ENCODE data around the gene CADM1.

The CADM1 gene

GRCh38 chr11:115198321-115198741 is 305.9 kb downstream of the CADM1 start:
- DNase-seq: no peak

GRCh38 chr11:115197433-115197832 is 306.8 kb downstream of the CADM1 start:
- no peak for DNase-seq

- no peak for DNase-seq
Measured at GRCh38 chr11:115197031-115197430, 307.2 kb downstream of the CADM1 start.

- no peak for DNase-seq
Measured at GRCh38 chr11:115194802-115195110, 309.5 kb downstream of the CADM1 start.

- no peak for DNase-seq
Measured at GRCh38 chr11:115193914-115194801, 310.1 kb downstream of the CADM1 start.

- DNase-seq: no peak
Measured at GRCh38 chr11:115191761-115192160, 312.5 kb downstream of the CADM1 start.

- no peak for DNase-seq
Measured at GRCh38 chr11:115190196-115190595, 314.0 kb downstream of the CADM1 start.

- no peak for DNase-seq
Measured at GRCh38 chr11:115188898-115189278, 315.3 kb downstream of the CADM1 start.

GRCh38 chr11:115188188-115188897 is 315.9 kb downstream of the CADM1 start:
- DNase-seq: no peak

- no peak for DNase-seq
Measured at GRCh38 chr11:115185931-115186330, 318.3 kb downstream of the CADM1 start.

- no peak for DNase-seq
Measured at GRCh38 chr11:115185507-115185906, 318.7 kb downstream of the CADM1 start.

- no peak for DNase-seq
Measured at GRCh38 chr11:115184901-115185300, 319.3 kb downstream of the CADM1 start.

- DNase-seq: no peak
Measured at GRCh38 chr11:115183830-115184229, 320.4 kb downstream of the CADM1 start.

- no peak for DNase-seq
Measured at GRCh38 chr11:115183136-115183535, 321.1 kb downstream of the CADM1 start.

GRCh38 chr11:115182282-115182955 is 321.8 kb downstream of the CADM1 start:
- no peak for DNase-seq

GRCh38 chr11:115181538-115181937 is 322.7 kb downstream of the CADM1 start:
- DNase-seq: no peak

GRCh38 chr11:115180272-115180671 is 323.9 kb downstream of the CADM1 start:
- DNase-seq: no peak

- no peak for DNase-seq
Measured at GRCh38 chr11:115179636-115180035, 324.6 kb downstream of the CADM1 start.

GRCh38 chr11:115178705-115179104 is 325.5 kb downstream of the CADM1 start:
- DNase-seq: no peak

- no peak for DNase-seq
Measured at GRCh38 chr11:115173136-115173535, 331.1 kb downstream of the CADM1 start.

- no peak for DNase-seq
Measured at GRCh38 chr11:115170133-115170815, 333.9 kb downstream of the CADM1 start.

GRCh38 chr11:115169251-115169650 is 335.0 kb downstream of the CADM1 start:
- DNase-seq: no peak

- DNase-seq: no peak
Measured at GRCh38 chr11:115168686-115169085, 335.5 kb downstream of the CADM1 start.
